ENCODE measurements around the gene GFI1.

DNA sequence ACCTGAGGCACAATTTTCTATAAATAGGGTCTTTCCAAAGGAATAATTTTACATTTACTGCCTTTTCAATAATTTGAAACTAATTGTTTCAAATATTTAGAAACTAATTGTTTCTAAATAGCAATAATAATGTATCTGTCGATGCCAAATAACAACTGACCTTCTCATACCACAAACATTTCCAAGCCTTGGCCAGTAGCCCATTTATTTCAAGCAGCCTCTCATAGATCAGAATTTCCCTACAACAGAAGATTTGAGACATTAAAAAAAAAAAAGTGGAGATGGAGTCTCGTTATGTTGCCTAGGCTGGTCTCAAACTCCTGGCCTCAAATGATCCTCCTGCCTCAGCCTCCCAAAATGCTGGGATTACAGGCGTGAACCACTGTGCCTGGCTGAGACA, 2.1 kb upstream of the GFI1 start:
- TF ChIP-seq, protein P1, sequence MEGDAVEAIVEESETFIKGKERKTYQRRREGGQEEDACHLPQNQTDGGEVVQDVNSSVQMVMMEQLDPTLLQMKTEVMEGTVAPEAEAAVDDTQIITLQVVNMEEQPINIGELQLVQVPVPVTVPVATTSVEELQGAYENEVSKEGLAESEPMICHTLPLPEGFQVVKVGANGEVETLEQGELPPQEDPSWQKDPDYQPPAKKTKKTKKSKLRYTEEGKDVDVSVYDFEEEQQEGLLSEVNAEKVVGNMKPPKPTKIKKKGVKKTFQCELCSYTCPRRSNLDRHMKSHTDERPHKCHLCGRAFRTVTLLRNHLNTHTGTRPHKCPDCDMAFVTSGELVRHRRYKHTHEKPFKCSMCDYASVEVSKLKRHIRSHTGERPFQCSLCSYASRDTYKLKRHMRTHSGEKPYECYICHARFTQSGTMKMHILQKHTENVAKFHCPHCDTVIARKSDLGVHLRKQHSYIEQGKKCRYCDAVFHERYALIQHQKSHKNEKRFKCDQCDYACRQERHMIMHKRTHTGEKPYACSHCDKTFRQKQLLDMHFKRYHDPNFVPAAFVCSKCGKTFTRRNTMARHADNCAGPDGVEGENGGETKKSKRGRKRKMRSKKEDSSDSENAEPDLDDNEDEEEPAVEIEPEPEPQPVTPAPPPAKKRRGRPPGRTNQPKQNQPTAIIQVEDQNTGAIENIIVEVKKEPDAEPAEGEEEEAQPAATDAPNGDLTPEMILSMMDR (IDR thresholded peaks at IDR 0.05), result no peak
- TF ChIP-seq POLR2A (IDR thresholded peaks at IDR 0.05), result no peak
